ENCODE data around the gene RILPL2.

DNA sequence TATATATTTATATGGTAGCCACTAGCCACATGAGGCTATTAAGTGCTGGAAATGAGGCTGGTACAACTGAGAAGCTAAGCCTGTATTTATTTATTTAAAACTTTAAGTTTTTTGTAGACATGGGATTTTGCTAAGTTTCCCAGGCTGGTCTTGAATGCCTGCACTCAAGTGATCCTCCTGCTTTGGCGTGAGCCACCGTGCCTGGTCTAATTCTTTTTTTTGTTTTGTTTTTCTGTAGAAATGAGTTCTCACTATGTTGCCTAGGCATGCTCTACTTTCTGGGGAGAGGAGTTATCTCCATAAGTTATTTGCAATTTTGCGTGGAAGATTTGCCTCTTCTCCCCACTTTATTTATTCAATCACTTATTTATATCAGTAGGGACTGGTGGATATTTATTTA is 16.7 kb upstream of the RILPL2 start:
- TF ChIP-seq EZH2 (IDR thresholded peaks at IDR 0.05; ENCODE audit: insufficient read depth, poor library complexity, severe bottlenecking) (no peak), EZH2phosphoT487 (IDR thresholded peaks at IDR 0.05; ENCODE audit: insufficient read depth, low read depth) (no peak)

All from GM23248 (cell line).